Loucy (cell line): ENCODE data around the gene MED10.

ENCODE experiments used
- H2AFZ ChIP-seq: fragments of 200-600 bp; sonication (generic); 2 replicates; pipeline ENCODE4 v1.6.0; 2016; ENCODE audit warnings: antibody characterized with exemption, mild to moderate bottlenecking, low read length, moderate library complexity
- H3F3A ChIP-seq: fragments of 200-600 bp; 2 replicates; pipeline ENCODE4 v1.6.0; 2016; ENCODE audit warnings: antibody characterized with exemption, low read depth, mild to moderate bottlenecking
- H3K27me3 ChIP-seq: fragments of 200-600 bp; sonication (generic); 2 replicates; pipeline ENCODE4 v1.6.1; 2014; ENCODE audit warnings: low read length, mild to moderate bottlenecking; ENCODE audit not compliant: insufficient read depth, poor library complexity, severe bottlenecking
- H3K36me3 ChIP-seq: fragments of 200-600 bp; sonication (generic); 2 replicates; pipeline ENCODE4 v1.6.1; 2016; ENCODE audit warnings: low read length; ENCODE audit not compliant: insufficient read depth
- H3K4me1 ChIP-seq: fragments of 200-600 bp; sonication (generic); 2 replicates; pipeline ENCODE4 v1.5.1; 2014; ENCODE audit warnings: low read length, mild to moderate bottlenecking; ENCODE audit not compliant: insufficient read depth, poor library complexity, severe bottlenecking
- H3K4me2 ChIP-seq: fragments of 200-600 bp; sonication (generic); 2 replicates; pipeline ENCODE4 v1.6.0; 2014; ENCODE audit warnings: antibody characterized with exemption, low read length, low read depth, mild to moderate bottlenecking; ENCODE audit not compliant: poor library complexity, severe bottlenecking
- H3K4me3 ChIP-seq: fragments of 200-600 bp; sonication (generic); 2 replicates; pipeline ENCODE4 v1.5.1; 2014; ENCODE audit warnings: low read length, mild to moderate bottlenecking, mixed read lengths; ENCODE audit not compliant: poor library complexity, severe bottlenecking
- H3K79me2 ChIP-seq: fragments of 200-600 bp; sonication (generic); 2 replicates; pipeline ENCODE4 v1.6.1; 2014; ENCODE audit warnings: low read length; ENCODE audit not compliant: insufficient read depth
- H3K9ac ChIP-seq: fragments of 200-600 bp; sonication (generic); 2 replicates; pipeline ENCODE4 v1.6.0; 2014; ENCODE audit warnings: mild to moderate bottlenecking, low read depth, low read length, moderate library complexity; ENCODE audit not compliant: poor library complexity, severe bottlenecking
- H3K9me2 ChIP-seq: fragments of 200-600 bp; sonication (generic); replicated peaks from 2 replicates; pipeline ENCODE4 v1.6.1; 2016; ENCODE audit warnings: low read depth, low read length, mixed read lengths
- H3K9me3 ChIP-seq: fragments of 200-600 bp; sonication (generic); 2 replicates; pipeline ENCODE4 v1.6.1; 2014; ENCODE audit warnings: mild to moderate bottlenecking, antibody characterized with exemption, low read length, low read depth; ENCODE audit not compliant: insufficient read depth
- H4K20me1 ChIP-seq: fragments of 200-600 bp; sonication (generic); 2 replicates; pipeline ENCODE4 v1.6.0; 2014; ENCODE audit warnings: antibody characterized with exemption, low read length, mild to moderate bottlenecking; ENCODE audit not compliant: insufficient read depth, poor library complexity, severe bottlenecking
- EZH2phosphoT487 ChIP-seq: fragments of 200-600 bp; IDR thresholded peaks from 2 replicates; pipeline ENCODE4 v1.6.1; 2018; ENCODE audit warnings: antibody characterized with exemption, mild to moderate bottlenecking, moderate library complexity, borderline replicate concordance
- TF ChIP-seq, protein P1 (sequence below): fragments of 200-600 bp; sonication (generic); conservative IDR thresholded peaks from 2 replicates; pipeline ENCODE4 v1.5.1; 2014; ENCODE audit warnings: mild to moderate bottlenecking, antibody characterized with exemption, low read length

The MED10 gene

DNA sequence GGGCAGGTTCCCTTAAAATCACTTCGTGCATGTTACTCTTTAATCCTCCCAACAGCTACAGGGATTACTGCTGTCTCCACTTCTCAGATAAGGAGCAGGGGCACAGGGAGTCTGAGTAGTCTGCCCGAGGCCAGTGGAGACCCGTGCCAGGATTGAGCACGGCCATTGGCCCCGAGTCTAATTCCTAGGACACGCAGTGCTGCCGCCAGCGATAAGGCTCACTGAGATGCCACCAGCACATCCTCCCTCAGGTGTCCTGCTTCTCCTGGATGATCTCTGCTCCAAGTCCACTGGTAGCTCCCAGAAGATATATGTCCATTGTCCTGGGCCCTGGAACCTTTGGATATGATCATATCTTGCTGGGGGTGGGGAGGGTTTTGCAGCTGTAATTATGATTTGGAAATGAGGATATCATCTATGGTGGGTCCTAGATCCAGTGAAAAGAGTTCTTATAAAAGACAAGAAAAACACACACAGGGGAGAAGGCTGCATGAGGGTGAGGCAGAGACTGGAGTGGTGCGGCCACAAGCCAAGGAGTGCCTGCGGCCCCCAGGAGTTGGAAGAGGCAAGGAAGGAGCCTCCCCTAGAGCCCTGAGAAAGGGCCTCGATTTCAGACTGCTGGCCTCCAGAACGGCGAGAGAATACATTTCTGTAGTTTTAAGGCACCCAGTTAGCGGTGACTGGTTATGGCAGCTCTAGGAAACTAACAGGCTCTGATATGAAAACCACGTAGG lies 19.4 kb upstream of the MED10 start:
- TF ChIP-seq EZH2phosphoT487 = no peak
- TF ChIP-seq, protein P1, sequence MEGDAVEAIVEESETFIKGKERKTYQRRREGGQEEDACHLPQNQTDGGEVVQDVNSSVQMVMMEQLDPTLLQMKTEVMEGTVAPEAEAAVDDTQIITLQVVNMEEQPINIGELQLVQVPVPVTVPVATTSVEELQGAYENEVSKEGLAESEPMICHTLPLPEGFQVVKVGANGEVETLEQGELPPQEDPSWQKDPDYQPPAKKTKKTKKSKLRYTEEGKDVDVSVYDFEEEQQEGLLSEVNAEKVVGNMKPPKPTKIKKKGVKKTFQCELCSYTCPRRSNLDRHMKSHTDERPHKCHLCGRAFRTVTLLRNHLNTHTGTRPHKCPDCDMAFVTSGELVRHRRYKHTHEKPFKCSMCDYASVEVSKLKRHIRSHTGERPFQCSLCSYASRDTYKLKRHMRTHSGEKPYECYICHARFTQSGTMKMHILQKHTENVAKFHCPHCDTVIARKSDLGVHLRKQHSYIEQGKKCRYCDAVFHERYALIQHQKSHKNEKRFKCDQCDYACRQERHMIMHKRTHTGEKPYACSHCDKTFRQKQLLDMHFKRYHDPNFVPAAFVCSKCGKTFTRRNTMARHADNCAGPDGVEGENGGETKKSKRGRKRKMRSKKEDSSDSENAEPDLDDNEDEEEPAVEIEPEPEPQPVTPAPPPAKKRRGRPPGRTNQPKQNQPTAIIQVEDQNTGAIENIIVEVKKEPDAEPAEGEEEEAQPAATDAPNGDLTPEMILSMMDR = no peak

DNA sequence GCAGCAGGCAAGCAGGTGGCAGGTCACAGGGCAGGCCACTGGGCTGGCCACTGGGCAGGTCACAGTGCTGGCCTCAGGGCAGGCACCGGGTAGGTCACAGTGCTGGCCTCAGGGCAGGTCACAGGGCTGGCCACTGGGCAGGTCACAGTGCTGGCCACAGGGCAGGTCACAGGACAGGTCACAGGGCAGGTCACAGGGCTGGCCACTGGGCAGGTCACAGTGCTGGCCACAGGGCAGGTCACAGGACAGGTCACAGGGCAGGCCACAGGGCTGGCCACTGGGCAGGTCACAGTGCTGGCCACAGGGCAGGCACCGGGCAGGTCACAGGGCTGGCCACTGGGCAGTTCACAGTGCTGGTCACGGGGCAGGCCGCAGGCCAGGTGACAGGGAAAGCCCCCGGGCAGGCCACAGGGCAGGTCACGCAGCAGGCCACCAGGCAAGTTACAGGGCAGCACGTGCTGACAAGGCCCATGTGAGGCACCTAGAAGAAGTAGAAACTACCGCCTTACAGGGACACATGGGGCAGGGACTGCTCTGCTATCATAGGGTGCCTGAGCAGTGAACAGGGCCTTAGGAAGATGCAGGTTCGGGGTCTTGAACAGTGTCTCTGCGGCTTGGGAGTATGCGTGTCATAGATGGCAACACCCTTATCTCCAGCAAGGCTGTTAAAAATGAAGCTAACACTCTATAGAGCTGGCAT lies 18.6 kb upstream of the MED10 start:
- Histone ChIP-seq H3K4me2 (no peak overlapping the region), H3K9me3 (peaks cover 10% of the 10 kb centered on the region; the same call in 1 of the 2 replicates), H3K27me3 (no peaks in the 10 kb centered on the region)

More for the DNA sequence above, 19.4 kb upstream of the MED10 start:
- Histone ChIP-seq H3K9me3 (peaks cover 10% of the 10 kb centered on the region; the same call in 1 of the 2 replicates), H3K27me3 (no peaks in the 10 kb centered on the region), H3F3A (no peaks in the 10 kb centered on the region), H3K4me1 (no peaks in the 10 kb centered on the region), H4K20me1 (no peaks in the 10 kb centered on the region), H3K9me2 (no peaks in the 10 kb centered on the region), H3K79me2 (no peaks in the 10 kb centered on the region), H3K4me3 (no peak overlapping the region), H3K4me2 (no peak overlapping the region), H2AFZ (no peak overlapping the region), H3K9ac (no peak overlapping the region), H3K36me3 (no peaks in the 10 kb centered on the region)

DNA sequence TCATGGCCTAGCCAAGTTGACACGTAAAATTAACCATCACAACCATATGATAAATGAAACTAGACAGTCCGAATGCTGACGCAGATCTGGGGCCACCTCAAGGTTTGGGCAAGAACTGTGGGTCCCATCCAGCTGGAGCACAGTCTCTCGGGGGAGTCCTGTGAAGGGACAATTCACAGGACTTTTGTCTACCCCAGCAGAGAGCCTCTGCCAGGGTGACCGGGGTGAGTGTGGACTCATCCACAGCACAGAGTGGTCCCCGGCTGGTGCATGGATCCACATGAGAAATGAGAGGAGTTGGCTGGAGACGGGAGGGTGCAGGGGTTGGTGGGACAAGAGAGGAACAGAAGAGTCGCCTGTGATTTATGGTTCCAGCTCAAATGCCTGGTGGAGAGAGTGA lies 17.7 kb upstream of the MED10 start:
- Histone ChIP-seq H3K9me2 (no peaks in the 10 kb centered on the region), H3K9me3 (peaks cover 10% of the 10 kb centered on the region; the same call in 1 of the 2 replicates), H3K4me3 (no peak overlapping the region), H3K4me2 (no peak overlapping the region), H3K79me2 (no peaks in the 10 kb centered on the region), H3F3A (no peaks in the 10 kb centered on the region), H4K20me1 (no peaks in the 10 kb centered on the region), H3K9ac (no peak overlapping the region), H3K4me1 (no peaks in the 10 kb centered on the region), H3K36me3 (no peaks in the 10 kb centered on the region), H3K27me3 (no peaks in the 10 kb centered on the region), H2AFZ (no peak overlapping the region)
- TF ChIP-seq EZH2phosphoT487 = no peak
- TF ChIP-seq, protein P1 = no peak

More for the DNA sequence above, 18.6 kb upstream of the MED10 start:
- no peaks in the 10 kb centered on the region for H4K20me1 ChIP-seq
- no peaks in the 10 kb centered on the region for H3K9me2 ChIP-seq
- H3K36me3 ChIP-seq = no peaks in the 10 kb centered on the region
- no peak overlapping the region for H3K4me3 ChIP-seq
- H3K9ac ChIP-seq = no peak overlapping the region
- no peak overlapping the region for H2AFZ ChIP-seq
- no peaks in the 10 kb centered on the region for H3F3A ChIP-seq
- no peak for TF ChIP-seq EZH2phosphoT487
- TF ChIP-seq, protein P1 = no peak
- H3K4me1 ChIP-seq = no peaks in the 10 kb centered on the region
- no peaks in the 10 kb centered on the region for H3K79me2 ChIP-seq
